Lower leg skin (tissue), 3 donors: ENCODE measurements around the gene GOLGA5.

Source experiments
- CTCF ChIP-seq, 3 donors: fragments of 450-650 bp; IDR thresholded peaks; one replicate each; pipeline ENCODE4 v1.5.1; 2016; ENCODE audit warnings: antibody characterized with exemption in 3 of 3, mild to moderate bottlenecking in 3 of 3, moderate library complexity in 2 of 3
- POLR2A ChIP-seq, 2 donors: fragments of 450-650 bp; IDR thresholded peaks; one replicate each; pipeline ENCODE4 v1.6.1; 2016 to 2017; ENCODE audit warnings: antibody characterized with exemption in 2 of 2, mild to moderate bottlenecking in 1 of 2, moderate library complexity in 1 of 2

GRCh38 chr14:92774572-92774971 lies 19.5 kb upstream of the GOLGA5 start:
- TF ChIP-seq CTCF (IDR thresholded peaks at IDR 0.05) (no peak), POLR2A (IDR thresholded peaks at IDR 0.05) (no peak)
